Fibroblast of skin of abdomen (primary cell): Measurements from ENCODE around the gene CHST15.
"Not testable (repeated sequence)": the region's sequence is repeated elsewhere in the genome, so short reads cannot be mapped to it uniquely, and the experiment has no call there.

ENCODE experiments used
- DNase-seq: peaks from one replicate; pipeline ENCODE4 v3.0.0-alpha.2; 2013

CHST15 gene

DNA sequence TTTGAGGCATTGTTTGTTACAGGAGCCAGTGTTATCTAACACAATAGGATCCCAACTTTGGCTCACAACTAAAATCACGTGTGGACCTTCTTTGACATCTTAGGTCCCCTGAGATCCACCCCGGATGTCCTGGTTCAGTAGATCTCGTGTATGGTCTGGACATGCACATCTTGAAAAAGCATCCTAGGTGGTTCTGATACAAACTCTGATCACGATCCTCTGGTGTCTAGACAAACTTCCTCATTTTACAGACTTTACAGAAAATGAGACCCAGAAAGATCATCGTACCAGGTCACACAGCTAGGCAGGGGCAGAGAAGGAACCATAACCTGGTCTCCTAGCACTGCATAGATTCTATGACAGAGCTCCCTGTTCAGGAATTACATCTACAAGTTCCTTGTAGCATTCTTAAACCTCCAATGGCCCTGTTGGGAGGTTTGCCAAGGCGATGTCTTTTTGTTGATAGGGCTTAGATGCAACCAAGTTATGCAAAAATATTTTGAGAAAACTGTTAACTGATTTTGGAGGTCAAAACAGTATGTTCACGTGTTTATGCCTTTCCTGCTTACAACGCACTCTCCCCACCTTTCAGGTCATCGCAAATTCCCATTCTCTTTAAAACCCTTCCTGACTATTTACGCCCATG, 30.8 kb upstream of the CHST15 start:
- DNase-seq, result no peak

DNA sequence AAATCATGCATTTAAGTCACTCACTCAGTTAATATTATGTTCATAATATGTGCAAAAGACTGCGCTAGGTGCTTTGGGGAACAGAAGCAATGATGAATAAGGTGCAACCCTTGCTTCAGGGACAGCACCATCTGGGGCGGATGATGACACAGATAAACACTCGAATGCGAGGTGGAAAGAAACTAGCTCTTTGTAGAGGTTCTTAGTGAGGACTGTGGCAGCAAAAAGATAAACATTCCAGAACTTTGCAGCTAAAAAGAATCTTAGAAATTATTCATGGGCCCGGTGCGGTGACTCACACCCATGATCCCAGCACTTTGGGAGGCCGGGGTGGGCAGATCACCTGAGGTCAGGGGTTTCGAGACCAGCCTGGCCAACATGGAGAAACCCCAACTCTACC, 29.8 kb upstream of the CHST15 start:
- no peak for DNase-seq

GRCh38 chr10:124122211-124122610, 28.8 kb upstream of the CHST15 start:
- no peak for DNase-seq

GRCh38 chr10:124120410-124121061, 27.1 kb upstream of the CHST15 start:
- DNase-seq, result no peak

DNA sequence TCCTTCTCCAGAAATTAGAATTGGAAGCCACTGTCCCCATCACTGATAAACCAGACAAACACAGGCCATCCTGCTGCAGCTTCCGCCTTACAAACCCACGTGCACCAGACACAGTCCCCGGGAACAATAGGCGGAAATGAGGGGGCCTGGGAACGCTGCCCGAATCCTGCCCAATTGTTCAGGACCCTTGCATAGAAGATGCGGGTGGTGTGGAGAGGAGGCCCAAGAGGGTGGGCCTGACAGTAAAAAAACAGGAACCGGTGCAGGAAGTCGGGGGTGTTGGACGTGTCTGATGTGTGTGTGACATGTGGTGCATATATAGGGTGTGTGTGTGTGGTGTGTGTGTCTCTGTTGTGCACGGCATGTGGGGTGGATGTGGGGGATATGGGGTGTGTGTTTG, 26.5 kb upstream of the CHST15 start:
- DNase-seq, result no peak

DNA sequence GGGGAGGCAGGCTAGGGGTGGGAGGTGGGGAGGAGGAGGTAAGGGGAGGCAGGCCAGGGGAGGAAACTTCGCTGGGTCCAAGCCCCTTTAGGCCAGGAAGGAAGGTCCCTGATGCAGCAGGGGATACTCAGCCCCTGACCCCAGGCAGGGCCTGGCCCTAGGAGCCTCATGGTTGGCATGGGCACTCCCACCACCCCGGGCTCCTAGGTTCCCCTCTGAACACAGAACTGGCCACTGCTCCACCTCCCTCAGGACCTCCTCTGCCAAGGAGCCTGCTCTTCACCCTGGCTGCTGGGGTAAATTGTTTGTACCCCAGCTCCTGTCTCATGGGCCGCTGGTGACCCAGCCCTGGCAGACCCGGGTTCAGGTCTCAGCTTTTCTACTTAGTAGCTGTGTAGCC, 25.8 kb upstream of the CHST15 start:
- no peak for DNase-seq

GRCh38 chr10:124117833-124118232, 24.4 kb upstream of the CHST15 start:
- DNase-seq, result no peak

GRCh38 chr10:124117511-124117785, 24.1 kb upstream of the CHST15 start:
- DNase-seq, result no peak

GRCh38 chr10:124116771-124117510, 23.5 kb upstream of the CHST15 start:
- no peak for DNase-seq

- no peak for DNase-seq
These were observed 21.3 kb upstream of the CHST15 start for GRCh38 chr10:124114696-124115095.

GRCh38 chr10:124112891-124113580, 19.6 kb upstream of the CHST15 start:
- DNase-seq, result no peak

GRCh38 chr10:124110882-124111281, 17.5 kb upstream of the CHST15 start:
- no peak for DNase-seq

GRCh38 chr10:124109261-124109660, 15.9 kb upstream of the CHST15 start:
- DNase-seq, result no peak

- no peak for DNase-seq
These were observed 13.7 kb upstream of the CHST15 start for GRCh38 chr10:124107072-124107471.

GRCh38 chr10:124106241-124106879, 13.0 kb upstream of the CHST15 start:
- peak; percentile 49 for DNase-seq

GRCh38 chr10:124105594-124105993, 12.2 kb upstream of the CHST15 start:
- DNase-seq, result no peak

DNA sequence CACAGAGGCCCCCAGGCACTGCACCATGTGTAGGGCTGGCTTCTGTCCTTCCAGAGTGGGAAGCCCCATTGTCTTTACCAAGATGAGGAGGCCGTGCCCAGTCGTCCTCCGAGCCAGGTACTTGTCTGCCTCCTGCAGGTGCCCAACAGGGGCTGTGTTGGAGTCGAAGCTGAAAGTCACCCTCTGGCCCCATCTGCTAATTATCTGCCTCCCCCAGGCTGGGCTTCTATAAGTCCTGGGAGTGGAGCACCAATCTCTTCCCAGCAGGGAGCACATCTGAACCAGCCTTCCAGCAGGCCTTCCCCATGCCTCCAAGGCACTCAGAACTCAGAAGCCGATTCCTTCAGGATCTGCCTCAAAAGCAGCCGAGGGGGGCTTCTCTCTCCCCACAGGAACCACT, 11.6 kb upstream of the CHST15 start:
- no peak for DNase-seq

- no peak for DNase-seq
These were observed 10.7 kb upstream of the CHST15 start for GRCh38 chr10:124104011-124104627.

GRCh38 chr10:124101351-124101750, 8.0 kb upstream of the CHST15 start:
- DNase-seq, result no peak

- DNase-seq, result not testable (repeated sequence)
These were observed 7.3 kb upstream of the CHST15 start for GRCh38 chr10:124100651-124101050.

DNA sequence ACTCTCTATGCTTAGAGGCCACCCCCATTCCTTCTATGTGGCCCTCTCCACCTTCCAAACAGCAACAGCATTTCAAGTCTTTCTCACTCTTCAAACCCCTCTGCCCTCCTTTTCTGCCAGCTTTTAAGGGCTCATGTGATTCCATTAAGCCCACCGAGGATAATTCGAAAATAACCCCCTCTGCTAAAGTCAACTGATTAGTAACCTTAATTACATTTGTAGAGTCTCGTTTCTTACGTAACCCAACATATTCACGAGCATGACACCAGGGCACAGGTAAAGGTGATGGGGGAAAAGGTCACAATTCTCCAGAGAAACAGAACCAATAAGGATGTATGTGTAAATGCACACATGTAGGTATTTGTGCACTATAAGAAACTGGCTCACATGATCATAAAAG, 6.7 kb upstream of the CHST15 start:
- DNase-seq, result no peak

- DNase-seq, result no peak
These were observed 6.2 kb upstream of the CHST15 start for GRCh38 chr10:124099604-124100003.

- DNase-seq, result no peak
These were observed 5.2 kb upstream of the CHST15 start for GRCh38 chr10:124098575-124098974.
